ENCODE measurements around the gene LRCH4. TPM values are rescaled to one million over a fixed set of nuclear protein-coding genes. Genes with fewer than 3 reads are reported as not detected.

LRCH4 gene
- total RNA-seq, 2 donors from 2014 or later, result 23.0 to 46.2 TPM

DNA sequence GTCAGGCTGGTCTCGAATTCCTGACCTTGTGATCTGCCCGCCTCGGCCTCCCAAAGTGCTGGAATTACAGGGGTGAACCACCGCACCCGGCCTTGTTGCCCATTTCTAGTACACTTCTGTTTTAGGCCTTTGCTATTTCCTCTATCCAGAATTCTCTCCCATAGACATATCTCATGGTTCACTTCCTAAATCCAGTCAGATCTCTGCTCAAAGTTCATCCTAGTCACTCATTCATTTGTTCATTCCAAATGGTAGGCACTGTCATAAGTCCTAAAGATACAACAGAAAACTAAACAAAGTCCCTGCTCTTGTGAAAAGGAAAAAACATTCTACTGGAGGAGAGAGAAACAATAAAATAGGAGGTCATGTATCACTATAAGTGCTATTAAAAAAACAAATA, 24.0 kb upstream of the LRCH4 start:
- Histone ChIP-seq H3K27me3 (no peaks in the 10 kb centered on the region), H3K4me3 (no peak overlapping the region), H3K9me3 (no peaks in the 10 kb centered on the region), H3K36me3 (no peaks in the 10 kb centered on the region), H3K27ac (no peak overlapping the region), H3K4me1 (peaks cover 0 to 22% of the 10 kb centered on the region in 2 donors)
- DNase-seq (ENCODE audit: low spot score), result no peak
- TF ChIP-seq CTCF (IDR thresholded peaks at IDR 0.05), result no peak

DNA sequence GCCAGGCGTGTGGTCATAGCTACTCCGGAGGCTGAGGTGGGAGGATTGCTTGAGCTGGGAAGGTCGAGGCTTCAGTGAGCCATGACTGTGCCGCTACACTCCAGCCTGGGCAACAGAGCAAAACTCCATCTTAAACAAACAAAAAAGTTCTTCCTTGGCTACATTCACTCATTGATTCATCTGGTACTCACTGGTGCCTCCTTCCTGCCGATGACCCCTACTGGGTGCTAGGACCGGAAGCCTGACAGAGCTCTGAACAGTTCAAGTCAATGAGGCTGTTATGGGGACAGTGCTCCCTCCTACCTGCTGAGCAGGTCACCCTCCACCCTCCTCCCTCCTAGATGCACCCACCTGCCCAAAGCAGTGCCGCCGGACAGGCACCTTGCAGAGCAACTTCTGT, 21.2 kb upstream of the LRCH4 start:
- H3K27me3 ChIP-seq, result no peaks in the 10 kb centered on the region
- DNase-seq (ENCODE audit: low spot score), result no peak
- no peaks in the 10 kb centered on the region for H3K36me3 ChIP-seq
- no peak for TF ChIP-seq CTCF (IDR thresholded peaks at IDR 0.05)
- H3K9me3 ChIP-seq, result no peaks in the 10 kb centered on the region
- H3K27ac ChIP-seq, result no peak overlapping the region
- H3K4me3 ChIP-seq, result no peak overlapping the region
- H3K4me1 ChIP-seq, result peaks cover 0 to 37% of the 10 kb centered on the region in 2 donors

DNA sequence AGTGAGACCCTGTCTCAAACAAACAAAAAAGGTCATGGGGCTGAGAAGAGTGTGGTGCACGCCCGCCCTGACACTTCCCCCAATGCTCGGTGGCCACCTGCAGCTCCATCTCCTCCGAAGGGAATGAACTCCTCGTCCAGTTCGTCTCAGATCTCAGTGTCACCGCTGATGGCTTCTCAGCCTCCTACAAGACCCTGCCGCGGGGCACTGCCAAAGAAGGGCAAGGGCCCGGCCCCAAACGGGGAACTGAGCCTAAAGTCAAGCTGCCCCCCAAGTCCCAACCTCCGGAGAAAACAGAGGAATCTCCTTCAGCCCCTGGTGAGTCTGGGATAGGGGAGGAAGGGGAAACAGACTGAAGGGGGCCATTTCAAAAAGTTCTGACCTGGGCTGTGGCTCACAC, 20.4 kb upstream of the LRCH4 start:
- H3K9me3 ChIP-seq, result no peaks in the 10 kb centered on the region
- TF ChIP-seq CTCF (IDR thresholded peaks at IDR 0.05), result no peak
- H3K4me1 ChIP-seq, result peaks cover 0 to 35% of the 10 kb centered on the region in 2 donors
- no peak overlapping the region for H3K27ac ChIP-seq
- H3K36me3 ChIP-seq, result no peaks in the 10 kb centered on the region
- no peaks in the 10 kb centered on the region for H3K27me3 ChIP-seq
- no peak overlapping the region for H3K4me3 ChIP-seq
- no peak for DNase-seq (ENCODE audit: low spot score)

DNA sequence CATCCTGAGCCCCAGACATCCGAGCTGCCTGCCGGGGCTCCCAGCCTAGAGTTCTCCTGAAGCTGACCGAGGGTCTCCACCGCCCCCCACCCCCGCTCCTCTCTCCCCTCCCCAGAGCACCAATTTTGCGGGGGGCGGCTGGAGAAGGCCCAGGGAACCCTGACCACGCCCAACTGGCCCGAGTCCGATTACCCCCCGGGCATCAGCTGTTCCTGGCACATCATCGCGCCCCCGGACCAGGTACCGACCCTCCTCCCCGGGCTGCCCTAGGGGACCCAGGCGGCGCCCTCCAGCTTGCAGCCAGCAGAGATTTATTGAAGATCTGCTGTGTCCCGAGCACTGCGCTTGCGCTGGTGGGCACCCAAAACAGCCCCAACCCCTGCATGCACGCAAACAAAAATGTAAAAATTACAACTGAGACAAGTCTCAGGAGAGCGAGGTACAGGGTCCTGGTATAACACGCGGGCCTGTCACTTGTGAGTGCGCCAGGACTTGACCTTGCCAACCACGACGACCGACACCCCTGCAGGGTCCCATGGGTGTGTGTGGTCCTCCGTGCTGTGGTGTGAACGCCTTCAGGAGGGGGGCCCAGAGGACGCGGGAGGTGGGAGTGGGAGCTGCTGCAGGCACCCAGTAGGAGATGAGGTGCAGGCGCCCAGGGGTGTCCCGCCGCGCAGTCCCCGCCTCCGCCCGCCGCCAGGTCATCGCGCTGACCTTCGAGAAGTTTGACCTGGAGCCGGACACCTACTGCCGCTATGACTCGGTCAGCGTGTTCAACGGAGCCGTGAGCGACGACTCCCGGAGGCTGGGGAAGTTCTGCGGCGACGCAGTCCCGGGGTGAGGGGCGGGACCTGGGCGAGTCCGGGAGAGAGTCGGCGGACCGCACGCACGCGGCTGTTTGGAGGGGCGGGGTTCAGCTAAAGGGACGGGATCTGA, 19.3 kb upstream of the LRCH4 start:
- no peaks in the 10 kb centered on the region for H3K9me3 ChIP-seq
- peak overlapping the region; percentile 66 to 73 for H3K4me3 ChIP-seq
- no peak for DNase-seq (ENCODE audit: low spot score)
- no peak for TF ChIP-seq CTCF (IDR thresholded peaks at IDR 0.05)
- peak overlapping the region; percentile 81 to 91 for H3K27ac ChIP-seq
- H3K36me3 ChIP-seq, result no peaks in the 10 kb centered on the region
- H3K27me3 ChIP-seq, result no peaks in the 10 kb centered on the region
- H3K4me1 ChIP-seq, result peaks cover 0 to 34% of the 10 kb centered on the region in 2 donors

- no peaks in the 10 kb centered on the region for H3K9me3 ChIP-seq
- no peaks in the 10 kb centered on the region for H3K36me3 ChIP-seq
- H3K27me3 ChIP-seq, result no peaks in the 10 kb centered on the region
- peak overlapping the region; percentile 66 to 73 for H3K4me3 ChIP-seq
- peak overlapping the region; percentile 81 to 91 for H3K27ac ChIP-seq
- peaks cover 0 to 34% of the 10 kb centered on the region in 2 donors for H3K4me1 ChIP-seq
- peak; percentile 34 to 63 for TF ChIP-seq CTCF (IDR thresholded peaks at IDR 0.05)
- DNase-seq (ENCODE audit: low spot score), result peak; percentile 82
Measured at GRCh38 chr7:100604028-100604975, 18.4 kb upstream of the LRCH4 start.

Measured in right atrium auricular region (tissue), 2 donors.